ENCODE data around the gene HIC1.
"Not testable (repeated sequence)": the region's sequence is repeated elsewhere in the genome, so short reads cannot be mapped to it uniquely, and the experiment has no call there.

Gene HIC1

GRCh38 chr17:2054512-2055291 lies at the start of gene HIC1:
HIC1 (plus strand) TSS chr17:2055103; CDS start chr17:2056691, 1,588 bp downstream.
- peak; percentile 76 to 77 for DNase-seq

GRCh38 chr17:2008332-2009126 lies 46.4 kb upstream of the HIC1 start:
- no peak for DNase-seq

GRCh38 chr17:2009737-2010136 lies 45.2 kb upstream of the HIC1 start:
- DNase-seq: no peak

- no peak for DNase-seq
Observed at GRCh38 chr17:2011411-2012371, 43.2 kb upstream of the HIC1 start.

- no peak for DNase-seq
Observed at GRCh38 chr17:2012499-2012898, 42.4 kb upstream of the HIC1 start.

GRCh38 chr17:2013220-2013993 lies 41.5 kb upstream of the HIC1 start:
- DNase-seq: not testable (repeated sequence)

- no peak for DNase-seq
Observed at GRCh38 chr17:2013994-2014317, 40.9 kb upstream of the HIC1 start.

- no peak for DNase-seq
Observed at GRCh38 chr17:2015314-2015713, 39.6 kb upstream of the HIC1 start.

- no peak for DNase-seq
Observed at GRCh38 chr17:2016494-2016893, 38.4 kb upstream of the HIC1 start.

GRCh38 chr17:2017274-2017941 lies 37.5 kb upstream of the HIC1 start:
- no peak for DNase-seq

- DNase-seq: no peak
Observed at GRCh38 chr17:2018716-2019510, 36.0 kb upstream of the HIC1 start.

GRCh38 chr17:2019723-2020122 lies 35.2 kb upstream of the HIC1 start:
- DNase-seq: no peak

GRCh38 chr17:2020721-2021120 lies 34.2 kb upstream of the HIC1 start:
- no peak for DNase-seq

- no peak for DNase-seq
Observed at GRCh38 chr17:2022647-2023240, 32.2 kb upstream of the HIC1 start.

- no peak for DNase-seq
Observed at GRCh38 chr17:2023256-2023655, 31.6 kb upstream of the HIC1 start.

GRCh38 chr17:2023692-2024571 lies 31.0 kb upstream of the HIC1 start:
- DNase-seq: peak; percentile 43 to 51

GRCh38 chr17:2024572-2025219 lies 30.2 kb upstream of the HIC1 start:
- no peak for DNase-seq

GRCh38 chr17:2025220-2025621 lies 29.7 kb upstream of the HIC1 start, which contains the start of gene RTN4RL1:
RTN4RL1 (minus strand) TSS chr17:2025334; CDS start chr17:2024865, 469 bp downstream.
- DNase-seq: peak; percentile 78 to 81
